Activated CD8-positive, alpha-beta T cell treated with anti-CD3 and anti-CD28 coated beads for 36 hours (primary cell): Measurements from ENCODE around the gene RNF125. TPM values are rescaled to one million over a fixed set of nuclear protein-coding genes. Genes with fewer than 3 reads are reported as not detected.

Experiments
- ATAC-seq: fragments of 200-7000 bp; cut with Tn5 transposase; one replicate; pipeline ENCODE4 v1.10.0; 2021; ENCODE audit warnings: mild to moderate bottlenecking, moderate library complexity
- CTCF ChIA-PET: fragments of 350-600 bp; sonication (Branson Sonifier 250); formaldehyde crosslinking; loops from one replicate; lab custom pipeline; 2021; ENCODE audit warnings: antibody characterized with exemption; lab: Charles Lee
- POLR2A ChIA-PET: fragments of 350-600 bp; sonication (Branson Sonifier 250); formaldehyde crosslinking; loops from one replicate; lab custom pipeline; 2021; ENCODE audit warnings: antibody characterized with exemption; lab: Charles Lee
- DNase-seq: peaks from one replicate; pipeline ENCODE4 v3.0.0-alpha.2; 2020
- H3K27ac Mint-ChIP-seq: one replicate; pipeline ENCODE4 v1.8.0; 2021; ENCODE audit warnings: mild to moderate bottlenecking, mixed read lengths
- H3K27me3 Mint-ChIP-seq: one replicate; pipeline ENCODE4 v1.8.0; 2021; ENCODE audit warnings: mixed read lengths
- H3K36me3 Mint-ChIP-seq: one replicate; pipeline ENCODE4 v1.8.0; 2021; ENCODE audit warnings: low read depth, mixed read lengths
- H3K4me1 Mint-ChIP-seq: one replicate; pipeline ENCODE4 v1.8.0; 2021; ENCODE audit warnings: low read depth, mixed read lengths
- H3K4me3 Mint-ChIP-seq: one replicate; pipeline ENCODE4 v1.8.0; 2021; ENCODE audit warnings: mild to moderate bottlenecking, moderate library complexity, mixed read lengths
- H3K9me3 Mint-ChIP-seq: one replicate; pipeline ENCODE4 v1.8.0; 2021; ENCODE audit warnings: mixed read lengths
- intact Hi-C: fragments of 100-400 bp; cut with micrococcal nuclease; formaldehyde crosslinking; loops from one replicate; pipeline ENCODE4 v1.10.0; 2022
- total RNA-seq, 2 experiments: library from RNA; stranded (reverse); gene quantifications; one replicate each; pipeline ENCODE4 v1.2.3, GENCODE V29; 2021
- TF ChIP-seq, protein P1 (sequence below): fragments of 200-600 bp; IDR thresholded peaks from one replicate; pipeline ENCODE4 v1.8.0; 2022; ENCODE audit warnings: antibody characterized with exemption, mild to moderate bottlenecking

The RNF125 gene
- total RNA-seq, 2 experiments from 2014 or later, result 15.3 to 19.1 TPM

DNA sequence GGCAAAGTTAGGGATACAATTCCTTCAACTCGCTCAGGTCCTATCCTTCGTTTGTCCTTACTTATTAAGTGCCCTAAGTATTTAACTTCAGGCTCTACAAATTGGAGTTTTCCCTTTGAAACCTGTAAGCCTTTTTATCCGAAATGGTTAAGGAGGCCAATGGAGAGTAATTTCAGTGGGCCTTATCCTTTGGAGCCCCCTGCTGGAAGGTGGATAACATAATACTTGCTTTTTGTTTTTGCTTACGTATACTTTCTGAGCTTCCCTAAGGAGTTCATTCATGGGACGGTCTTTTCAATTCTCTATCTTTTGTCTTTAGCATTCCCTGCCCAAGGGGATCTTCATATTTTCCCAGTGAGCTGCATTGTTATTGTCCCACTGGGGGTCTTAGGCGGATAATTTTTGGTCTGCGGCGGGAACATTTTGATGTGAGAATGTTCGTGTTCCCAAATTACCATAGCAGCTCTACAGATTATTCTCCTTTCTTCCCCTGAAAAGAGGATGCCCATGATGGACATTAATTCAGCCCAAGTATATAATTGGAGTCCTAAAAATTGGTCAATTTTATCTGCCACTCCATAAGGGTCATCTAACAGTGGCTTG is 41.3 kb upstream of the RNF125 start:
- Mint-ChIP-seq H3K4me1 (no peaks in the 10 kb centered on the region), H3K27ac (no peak overlapping the region), H3K36me3 (peaks cover 4% of the 10 kb centered on the region), H3K9me3 (peaks cover 19% of the 10 kb centered on the region), H3K4me3 (no peak overlapping the region), H3K27me3 (no peaks in the 10 kb centered on the region)
- POLR2A ChIA-PET, result interaction anchor here (1.5 kb wide), 1 partner anchor 42 kb away, joined by 4 read pairs; no protein-coding TSS in a partner anchor
- TF ChIP-seq, protein P1, sequence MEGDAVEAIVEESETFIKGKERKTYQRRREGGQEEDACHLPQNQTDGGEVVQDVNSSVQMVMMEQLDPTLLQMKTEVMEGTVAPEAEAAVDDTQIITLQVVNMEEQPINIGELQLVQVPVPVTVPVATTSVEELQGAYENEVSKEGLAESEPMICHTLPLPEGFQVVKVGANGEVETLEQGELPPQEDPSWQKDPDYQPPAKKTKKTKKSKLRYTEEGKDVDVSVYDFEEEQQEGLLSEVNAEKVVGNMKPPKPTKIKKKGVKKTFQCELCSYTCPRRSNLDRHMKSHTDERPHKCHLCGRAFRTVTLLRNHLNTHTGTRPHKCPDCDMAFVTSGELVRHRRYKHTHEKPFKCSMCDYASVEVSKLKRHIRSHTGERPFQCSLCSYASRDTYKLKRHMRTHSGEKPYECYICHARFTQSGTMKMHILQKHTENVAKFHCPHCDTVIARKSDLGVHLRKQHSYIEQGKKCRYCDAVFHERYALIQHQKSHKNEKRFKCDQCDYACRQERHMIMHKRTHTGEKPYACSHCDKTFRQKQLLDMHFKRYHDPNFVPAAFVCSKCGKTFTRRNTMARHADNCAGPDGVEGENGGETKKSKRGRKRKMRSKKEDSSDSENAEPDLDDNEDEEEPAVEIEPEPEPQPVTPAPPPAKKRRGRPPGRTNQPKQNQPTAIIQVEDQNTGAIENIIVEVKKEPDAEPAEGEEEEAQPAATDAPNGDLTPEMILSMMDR, result peak; percentile 68
- no peak for ATAC-seq
- CTCF ChIA-PET, result interaction anchor here (0.7 to 2.5 kb wide), 25 partner anchors 10 to 425 kb away, joined by 3 to 13 read pairs (median 4); partner anchors contain the start of genes RNF125 and TRAPPC8
- intact Hi-C loops, result loop anchor here (5.0 kb wide), 1 partner anchor 235 kb away; no protein-coding TSS in a partner anchor
- DNase-seq, result peak; percentile 19

DNA sequence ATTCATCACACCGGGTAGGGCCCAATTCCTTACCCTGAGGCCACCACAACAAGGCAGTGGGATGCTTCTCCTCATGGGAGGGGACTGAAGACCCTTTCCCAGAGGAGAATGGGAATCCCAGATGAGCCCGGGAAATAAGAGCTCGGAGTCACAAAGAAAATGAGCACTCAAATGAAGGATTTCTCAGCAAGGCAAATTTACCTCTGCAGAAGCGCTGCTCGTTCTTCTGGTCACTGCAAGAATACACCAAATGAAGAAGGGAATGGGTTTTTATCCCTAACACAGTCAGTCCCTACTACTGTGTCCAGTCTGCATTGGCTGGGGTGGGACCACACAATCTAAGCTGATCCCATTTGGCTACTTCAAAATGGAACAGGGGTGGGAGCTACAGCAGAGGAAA is 40.0 kb upstream of the RNF125 start:
- intact Hi-C loops, result loop anchor here (5.0 kb wide), 1 partner anchor 236 kb away; no protein-coding TSS in a partner anchor
- ChIA-PET CTCF (no interaction called here), POLR2A (interaction anchor here (0.5 kb wide), 1 partner anchor 158 kb away, joined by 3 read pairs; no protein-coding TSS in a partner anchor)
- ATAC-seq (no peak), DNase-seq (no peak)
- H3K36me3 Mint-ChIP-seq, result peaks cover 4% of the 10 kb centered on the region
- H3K27me3 Mint-ChIP-seq, result no peaks in the 10 kb centered on the region
- peaks cover 19% of the 10 kb centered on the region for H3K9me3 Mint-ChIP-seq
- TF ChIP-seq, protein P1, result no peak
- no peak overlapping the region for H3K4me3 Mint-ChIP-seq
- peaks cover 3% of the 10 kb centered on the region for H3K4me1 Mint-ChIP-seq
- no peak overlapping the region for H3K27ac Mint-ChIP-seq

DNA sequence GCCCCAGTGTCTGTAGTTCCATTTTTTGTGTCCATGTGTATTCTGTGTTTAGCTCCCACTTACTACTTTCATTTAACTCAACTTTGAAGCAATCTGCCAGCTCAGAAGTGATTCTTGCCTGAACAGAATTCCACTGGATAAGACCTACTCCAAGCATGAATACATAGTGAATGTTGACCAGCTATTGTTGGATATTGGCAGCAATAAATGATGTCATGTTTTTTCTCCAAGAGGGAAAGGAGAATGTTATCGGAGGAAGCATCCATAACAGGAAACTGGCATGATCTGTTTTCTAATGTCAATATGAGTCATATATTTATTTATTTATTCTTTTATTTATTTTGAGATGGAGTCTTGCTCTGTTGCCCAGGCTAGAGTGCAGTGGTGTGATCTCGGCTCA is 38.9 kb upstream of the RNF125 start:
- TF ChIP-seq, protein P1, result no peak
- H3K4me3 Mint-ChIP-seq, result no peak overlapping the region
- peaks cover 11% of the 10 kb centered on the region for H3K4me1 Mint-ChIP-seq
- no peak overlapping the region for H3K27ac Mint-ChIP-seq
- ATAC-seq (no peak), DNase-seq (no peak)
- H3K27me3 Mint-ChIP-seq, result no peaks in the 10 kb centered on the region
- CTCF ChIA-PET, result no interaction called here
- POLR2A ChIA-PET, result no interaction called here
- H3K9me3 Mint-ChIP-seq, result peaks cover 11% of the 10 kb centered on the region
- H3K36me3 Mint-ChIP-seq, result no peaks in the 10 kb centered on the region
- intact Hi-C loops, result loop anchor here (5.0 kb wide), 1 partner anchor 237 kb away; no protein-coding TSS in a partner anchor

DNA sequence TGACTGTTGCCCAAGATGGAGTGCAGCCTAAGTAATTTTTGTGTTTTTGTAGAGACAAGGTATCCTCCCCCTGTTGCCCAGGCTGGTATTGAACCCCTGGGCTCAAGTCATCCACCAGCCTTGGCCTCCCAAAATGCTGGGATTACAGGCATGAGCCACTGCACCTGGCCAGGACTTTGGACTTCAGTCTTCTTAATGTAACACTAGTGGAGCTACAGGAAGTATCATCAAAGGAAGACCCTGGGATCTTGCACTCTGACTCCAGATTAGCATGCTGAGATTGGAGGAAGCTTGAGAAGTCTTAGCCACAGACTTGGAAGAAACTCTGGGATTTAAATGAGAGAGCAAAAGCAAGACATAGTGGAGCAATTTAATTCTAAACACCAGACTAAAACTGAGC is 37.8 kb upstream of the RNF125 start:
- CTCF ChIA-PET, result no interaction called here
- no peak overlapping the region for H3K27ac Mint-ChIP-seq
- POLR2A ChIA-PET, result no interaction called here
- ATAC-seq (no peak), DNase-seq (no peak)
- H3K27me3 Mint-ChIP-seq, result no peaks in the 10 kb centered on the region
- H3K4me1 Mint-ChIP-seq, result peaks cover 13% of the 10 kb centered on the region
- no peak overlapping the region for H3K4me3 Mint-ChIP-seq
- TF ChIP-seq, protein P1, result no peak
- peaks cover 9% of the 10 kb centered on the region for H3K9me3 Mint-ChIP-seq
- intact Hi-C loops, result no loop called here
- H3K36me3 Mint-ChIP-seq, result no peaks in the 10 kb centered on the region

DNA sequence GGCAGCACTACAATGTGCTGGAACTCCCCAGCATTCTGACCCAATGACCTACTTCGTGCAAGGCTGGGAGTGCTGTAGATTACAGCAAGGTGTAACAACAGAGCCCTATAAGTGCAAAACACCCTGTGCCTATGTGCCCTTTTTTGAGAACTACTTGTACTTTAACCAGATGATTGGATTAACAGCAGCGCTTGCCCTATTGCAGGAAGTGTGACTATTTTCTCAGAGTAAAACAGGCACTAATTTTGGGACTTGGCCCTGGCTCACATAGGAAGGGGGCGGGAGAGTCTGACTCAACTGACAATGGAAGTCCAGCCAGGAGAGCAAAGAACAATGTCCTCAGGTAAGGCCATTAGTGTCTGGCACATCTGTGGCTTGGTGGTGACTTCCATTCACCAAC is 35.6 kb upstream of the RNF125 start:
- DNase-seq (no peak), ATAC-seq (no peak)
- Mint-ChIP-seq H3K27ac (no peak overlapping the region), H3K27me3 (no peaks in the 10 kb centered on the region), H3K4me1 (peaks cover 13% of the 10 kb centered on the region), H3K9me3 (peaks cover 9% of the 10 kb centered on the region), H3K36me3 (no peaks in the 10 kb centered on the region), H3K4me3 (no peak overlapping the region)
- intact Hi-C loops, result no loop called here
- TF ChIP-seq, protein P1, result no peak
- ChIA-PET POLR2A (interaction anchor here (0.5 kb wide), 1 partner anchor 136 kb away, joined by 3 read pairs; no protein-coding TSS in a partner anchor), CTCF (no interaction called here)
